ENCODE results near the gene NUP205.

The NUP205 gene, protein sequence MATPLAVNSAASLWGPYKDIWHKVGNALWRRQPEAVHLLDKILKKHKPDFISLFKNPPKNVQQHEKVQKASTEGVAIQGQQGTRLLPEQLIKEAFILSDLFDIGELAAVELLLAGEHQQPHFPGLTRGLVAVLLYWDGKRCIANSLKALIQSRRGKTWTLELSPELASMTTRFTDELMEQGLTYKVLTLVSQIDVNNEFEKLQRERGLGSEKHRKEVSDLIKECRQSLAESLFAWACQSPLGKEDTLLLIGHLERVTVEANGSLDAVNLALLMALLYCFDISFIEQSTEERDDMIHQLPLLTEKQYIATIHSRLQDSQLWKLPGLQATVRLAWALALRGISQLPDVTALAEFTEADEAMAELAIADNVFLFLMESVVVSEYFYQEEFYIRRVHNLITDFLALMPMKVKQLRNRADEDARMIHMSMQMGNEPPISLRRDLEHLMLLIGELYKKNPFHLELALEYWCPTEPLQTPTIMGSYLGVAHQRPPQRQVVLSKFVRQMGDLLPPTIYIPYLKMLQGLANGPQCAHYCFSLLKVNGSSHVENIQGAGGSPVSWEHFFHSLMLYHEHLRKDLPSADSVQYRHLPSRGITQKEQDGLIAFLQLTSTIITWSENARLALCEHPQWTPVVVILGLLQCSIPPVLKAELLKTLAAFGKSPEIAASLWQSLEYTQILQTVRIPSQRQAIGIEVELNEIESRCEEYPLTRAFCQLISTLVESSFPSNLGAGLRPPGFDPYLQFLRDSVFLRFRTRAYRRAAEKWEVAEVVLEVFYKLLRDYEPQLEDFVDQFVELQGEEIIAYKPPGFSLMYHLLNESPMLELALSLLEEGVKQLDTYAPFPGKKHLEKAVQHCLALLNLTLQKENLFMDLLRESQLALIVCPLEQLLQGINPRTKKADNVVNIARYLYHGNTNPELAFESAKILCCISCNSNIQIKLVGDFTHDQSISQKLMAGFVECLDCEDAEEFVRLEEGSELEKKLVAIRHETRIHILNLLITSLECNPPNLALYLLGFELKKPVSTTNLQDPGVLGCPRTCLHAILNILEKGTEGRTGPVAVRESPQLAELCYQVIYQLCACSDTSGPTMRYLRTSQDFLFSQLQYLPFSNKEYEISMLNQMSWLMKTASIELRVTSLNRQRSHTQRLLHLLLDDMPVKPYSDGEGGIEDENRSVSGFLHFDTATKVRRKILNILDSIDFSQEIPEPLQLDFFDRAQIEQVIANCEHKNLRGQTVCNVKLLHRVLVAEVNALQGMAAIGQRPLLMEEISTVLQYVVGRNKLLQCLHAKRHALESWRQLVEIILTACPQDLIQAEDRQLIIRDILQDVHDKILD (N-terminal part only)

DNA sequence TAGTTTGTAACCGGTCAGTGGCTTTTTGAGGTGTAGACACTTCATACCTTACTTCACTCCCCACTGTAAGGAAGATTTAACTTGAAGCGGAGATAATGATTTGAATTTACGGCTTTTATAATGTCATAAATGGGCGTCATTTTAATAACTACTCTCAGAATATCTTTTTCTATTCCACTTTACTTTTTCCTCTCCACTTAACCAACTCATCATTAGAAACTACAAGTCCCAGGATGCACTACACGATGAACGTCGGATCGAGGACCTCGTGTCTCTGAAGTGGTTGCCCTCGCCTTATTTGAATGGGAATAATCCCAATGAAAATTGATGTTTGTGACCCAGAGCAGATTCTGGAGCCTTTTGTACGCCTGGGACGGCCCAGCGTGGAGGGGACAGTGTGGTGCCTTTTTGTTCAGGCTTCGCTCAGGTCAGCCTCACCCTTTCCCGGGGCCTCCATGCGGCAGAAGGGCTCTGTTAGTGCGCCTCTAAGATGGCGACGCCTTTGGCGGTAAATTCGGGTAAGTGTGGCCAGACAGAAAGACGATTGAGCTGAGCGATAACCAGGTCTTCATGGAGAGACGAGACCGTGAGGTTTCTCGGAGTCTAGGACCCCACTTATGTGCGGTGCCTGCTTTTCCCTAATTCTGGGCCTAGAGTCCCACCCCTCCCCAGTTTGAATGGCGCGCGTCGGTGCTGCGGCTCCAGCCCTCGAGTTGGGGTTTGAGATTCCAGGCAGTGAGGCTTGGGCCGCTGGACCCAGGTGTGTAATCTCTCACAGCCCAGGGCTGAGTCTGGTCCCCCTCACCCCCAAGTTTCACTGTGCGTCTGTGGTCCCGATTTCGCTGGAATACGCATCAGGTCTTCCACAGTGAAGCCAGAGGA is at the start of gene NUP205:
TSS of gene NUP205 (plus strand) at position 463 of the 882 bp plus-strand sequence. CDS start at position 491, 28 bp downstream.
- DNase-seq (ENCODE audit: low read depth), result peak; percentile 79

DNA sequence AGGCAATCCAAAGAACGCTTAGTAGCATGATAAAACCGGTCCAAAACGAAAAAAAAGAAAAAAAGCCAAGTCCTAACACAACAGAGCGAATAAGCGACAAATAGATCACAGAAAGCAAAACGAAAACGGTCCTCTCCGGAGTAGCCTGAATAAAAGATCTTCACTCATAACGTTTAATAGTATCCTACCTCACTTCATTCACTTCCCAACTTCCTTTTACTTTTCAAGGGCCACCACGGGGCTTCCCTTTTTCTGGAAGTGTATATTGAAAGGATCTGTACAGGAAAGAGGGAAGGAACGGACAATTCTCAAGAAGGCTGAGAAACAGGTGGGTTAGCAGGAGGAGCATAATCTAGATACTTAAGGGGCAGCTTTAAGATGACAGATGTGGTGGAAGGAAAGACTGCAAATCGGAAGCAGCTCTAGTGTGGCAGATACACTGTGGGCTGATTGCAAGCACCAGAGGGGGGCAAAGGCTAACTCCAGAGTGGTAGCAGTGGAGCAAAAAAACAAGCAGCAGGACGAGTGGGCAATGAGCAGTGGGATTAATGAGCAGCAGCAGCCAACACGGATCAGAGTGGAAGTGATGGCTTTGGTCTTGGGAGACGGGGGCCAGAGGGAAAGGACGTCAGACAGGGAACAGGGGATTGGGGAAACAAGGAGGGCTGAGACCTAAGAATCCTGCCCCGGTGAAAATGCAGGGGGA is 48.7 kb upstream of the NUP205 start:
- peak; percentile 14 for DNase-seq (ENCODE audit: low read depth)

DNA sequence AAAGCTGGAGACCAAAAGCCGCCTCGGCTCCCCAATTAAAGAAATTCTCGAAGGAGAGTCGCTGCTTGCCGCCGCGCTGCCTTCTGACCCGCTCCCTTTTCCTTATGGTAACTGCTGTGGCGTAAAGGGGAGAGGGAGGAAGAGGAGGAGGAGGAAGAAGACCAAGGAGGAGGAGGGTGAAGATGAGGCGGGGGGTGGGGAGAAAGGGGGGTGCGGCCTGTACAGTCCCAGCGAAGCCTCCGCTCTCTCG is 48.2 kb upstream of the NUP205 start:
- peak; percentile 63 for DNase-seq (ENCODE audit: low read depth)

DNA sequence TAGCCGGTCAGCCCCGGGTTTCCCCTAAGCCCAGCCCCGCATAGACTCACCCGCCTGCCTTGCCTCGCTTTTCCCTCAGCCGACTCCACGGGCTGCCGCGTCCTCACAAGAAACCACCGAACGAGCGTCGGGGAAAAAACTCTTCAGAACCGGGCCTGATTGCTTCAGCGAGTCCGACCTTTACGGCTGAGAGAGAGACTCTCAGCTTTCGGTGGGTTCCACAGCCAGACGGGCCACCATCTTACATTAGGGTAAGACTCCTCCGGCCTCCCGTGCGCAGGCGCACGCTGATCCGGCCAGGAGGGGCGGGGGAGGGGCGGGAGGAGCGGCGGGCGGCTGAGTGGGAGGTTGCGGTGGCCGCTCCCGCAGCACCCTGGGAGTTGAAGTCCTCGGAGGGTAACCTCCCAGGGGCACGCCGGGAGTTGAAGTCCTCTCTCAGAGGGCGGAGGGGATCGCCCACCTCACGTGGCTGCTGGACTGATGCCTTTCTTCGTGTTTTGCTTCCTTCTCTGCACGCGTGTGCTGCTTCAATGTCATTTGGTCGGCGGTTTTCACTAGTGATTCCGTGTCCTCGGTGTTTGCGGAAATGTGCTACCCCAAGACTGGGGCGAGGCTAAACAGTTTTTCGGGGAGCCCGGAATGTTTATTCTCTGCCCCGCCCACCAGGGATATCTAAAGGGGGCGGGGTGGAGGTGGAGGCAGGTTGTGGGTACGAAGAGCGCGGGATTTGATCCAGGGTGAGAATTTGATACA is 47.7 kb upstream of the NUP205 start, which contains the start of gene CNOT4:
TSS of gene CNOT4 (minus strand) at position 264 of the 753 bp plus-strand sequence. CDS start 71,771 bp downstream, outside the sequence.
- peak; percentile 95 for DNase-seq (ENCODE audit: low read depth)

DNA sequence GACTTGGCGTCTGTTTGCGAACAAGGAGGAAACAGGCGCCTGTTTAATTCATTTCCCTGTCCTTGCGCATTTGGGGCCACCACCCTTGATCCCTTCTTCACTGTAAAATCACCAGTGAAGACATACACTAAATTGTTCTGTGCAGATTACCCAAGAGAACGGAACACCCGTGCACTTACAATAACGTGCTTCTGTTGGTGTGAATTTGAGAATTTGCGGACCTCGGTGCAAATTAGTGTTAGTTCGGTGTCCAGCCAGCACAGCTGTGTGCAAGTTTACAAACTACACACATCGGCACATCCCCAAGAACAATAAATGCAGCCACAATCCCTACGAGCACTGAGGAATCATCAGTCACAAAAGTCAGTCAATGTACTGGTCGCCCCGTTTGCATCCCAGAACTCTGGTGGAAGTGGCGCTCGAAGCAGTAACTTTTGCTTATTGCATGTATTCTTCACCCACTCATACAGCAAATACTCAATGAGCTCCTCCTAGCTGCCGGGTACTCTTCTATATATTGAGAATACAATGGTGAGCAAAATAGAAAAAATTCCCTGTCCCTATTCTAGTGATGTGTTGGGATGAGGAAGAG is 47.0 kb upstream of the NUP205 start:
- peak; percentile 23 for DNase-seq (ENCODE audit: low read depth)

DNA sequence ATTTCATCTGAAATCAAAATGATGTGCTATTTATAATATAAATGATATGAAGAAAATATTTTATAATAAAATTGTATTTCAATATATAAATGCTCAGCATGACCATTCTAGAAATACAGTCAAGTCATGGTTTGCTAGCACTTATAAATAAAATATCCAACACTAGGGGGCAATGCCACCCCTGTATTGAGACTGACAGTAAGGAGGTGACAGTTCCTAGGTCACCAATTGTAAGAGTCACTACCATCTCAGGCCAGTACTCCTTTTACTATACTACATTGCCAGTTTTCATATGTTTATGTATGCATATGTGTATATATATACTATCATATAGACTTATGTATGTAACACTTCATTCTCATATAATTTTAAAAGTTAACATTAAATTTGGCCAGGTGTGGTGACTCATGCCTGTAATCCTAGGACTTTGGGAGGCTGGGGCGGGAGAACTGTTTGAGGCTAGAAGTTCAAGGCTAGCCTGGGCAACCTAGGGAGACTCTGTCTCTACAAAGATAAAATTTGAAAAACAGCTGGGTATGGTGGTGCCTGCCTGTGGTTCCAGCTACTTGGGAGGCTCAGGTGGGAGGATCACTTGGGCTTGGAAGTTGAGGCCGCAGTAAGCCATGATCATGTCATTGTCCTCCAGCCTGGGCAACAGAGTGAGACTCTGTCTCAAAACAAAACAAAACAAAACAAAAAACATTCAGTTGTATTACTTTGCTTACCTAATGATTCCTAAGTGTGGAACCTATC is 45.4 kb upstream of the NUP205 start:
- DNase-seq (ENCODE audit: low read depth), result peak; percentile 57

DNA sequence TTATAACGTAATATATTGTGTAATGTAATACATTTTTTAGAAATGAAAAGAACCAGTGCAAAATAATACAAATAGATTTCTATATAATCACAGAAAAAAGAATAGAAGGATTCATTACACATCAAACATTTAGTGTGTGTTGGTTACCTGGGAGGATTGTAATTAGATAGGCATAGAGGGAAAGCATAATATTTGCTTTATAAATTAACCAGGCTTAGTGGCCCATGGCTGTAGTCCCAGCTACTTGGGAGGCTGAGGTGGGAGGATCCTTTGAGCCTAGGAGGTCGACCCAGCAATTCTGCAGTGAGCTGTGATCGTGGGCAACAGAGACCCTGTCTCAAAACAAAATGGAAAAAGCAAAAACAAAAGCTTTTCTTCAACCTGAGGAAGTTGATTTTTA is 42.9 kb upstream of the NUP205 start:
- DNase-seq (ENCODE audit: low read depth), result no peak

DNA sequence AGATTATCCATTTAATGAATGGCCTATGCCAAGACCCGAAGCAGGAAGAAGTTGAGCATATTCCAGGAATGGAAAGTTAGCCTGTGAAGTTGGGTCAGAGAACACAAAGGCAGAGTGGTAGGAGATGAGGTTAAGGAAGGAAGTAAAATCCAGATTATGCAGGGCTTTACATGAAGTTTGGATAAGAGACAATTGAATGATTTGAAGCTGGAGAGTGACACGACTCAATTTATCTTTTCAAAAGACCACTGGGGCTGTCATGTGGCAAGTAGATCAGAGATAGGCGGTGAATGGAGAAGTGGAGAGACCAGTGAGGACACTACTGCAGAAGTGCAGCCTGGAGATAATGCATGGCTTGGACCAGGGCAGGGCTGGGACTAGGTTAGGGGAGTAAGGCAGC is 40.7 kb upstream of the NUP205 start:
- DNase-seq (ENCODE audit: low read depth), result no peak

DNA sequence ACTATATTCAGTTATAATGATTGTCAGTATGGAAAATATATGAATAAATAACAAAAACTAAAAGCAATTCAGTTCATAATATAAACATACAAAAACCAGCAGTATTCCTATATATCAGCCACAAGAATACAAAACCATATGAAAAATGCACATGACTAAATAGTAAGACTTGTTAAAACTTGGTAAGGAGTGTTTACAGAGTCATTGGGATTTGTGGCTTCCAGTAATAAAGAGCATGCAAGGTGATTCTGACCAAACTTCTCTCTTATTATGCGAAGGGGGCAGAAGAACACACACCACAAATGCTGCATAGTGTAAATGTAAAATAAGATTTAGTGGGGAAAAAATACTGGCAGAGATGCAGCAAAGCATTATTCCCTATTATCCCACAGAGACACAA is 39.0 kb upstream of the NUP205 start:
- no peak for DNase-seq (ENCODE audit: low read depth)

DNA sequence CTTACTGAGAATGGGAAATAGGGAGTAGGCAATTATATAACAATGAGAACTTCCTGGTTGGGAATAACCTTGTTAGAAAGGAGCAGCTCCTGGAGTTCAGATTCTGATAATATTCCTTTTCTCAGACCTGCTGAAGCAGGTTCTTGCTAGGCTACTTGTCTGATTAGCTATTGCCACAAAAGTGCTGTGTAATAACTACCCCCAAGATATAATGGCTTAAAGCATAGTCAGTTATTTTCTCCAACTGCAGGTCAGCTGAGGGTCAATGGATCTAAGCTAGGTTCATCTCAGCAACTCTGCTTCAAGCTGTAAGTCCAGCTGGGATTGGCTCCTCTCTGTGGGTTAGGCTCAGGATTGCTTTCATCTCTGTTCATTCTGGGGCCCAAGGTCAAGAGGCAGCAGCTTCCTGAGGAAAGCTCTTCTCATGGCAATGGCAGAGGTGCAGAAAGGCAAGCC is 38.5 kb upstream of the NUP205 start:
- DNase-seq (ENCODE audit: low read depth), result no peak

DNA sequence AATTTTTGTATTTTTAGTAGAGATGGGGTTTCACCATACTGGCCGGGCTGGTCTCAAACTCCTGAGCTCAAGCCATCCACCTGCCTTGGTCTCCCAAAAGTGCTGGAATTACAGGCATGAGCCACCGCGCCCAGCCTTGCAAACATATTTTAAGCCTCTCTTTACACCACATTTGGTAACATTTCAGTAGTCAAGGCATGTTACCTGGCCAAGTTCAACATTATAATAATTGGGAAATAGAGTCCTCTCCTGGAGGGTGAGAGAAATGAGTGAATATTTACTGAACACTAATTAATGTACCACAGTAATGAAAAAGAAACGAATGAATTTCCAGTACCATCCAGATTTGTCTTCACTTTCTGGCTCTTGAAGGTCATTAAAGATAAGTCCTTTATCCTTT is 37.8 kb upstream of the NUP205 start:
- no peak for DNase-seq (ENCODE audit: low read depth)

DNA sequence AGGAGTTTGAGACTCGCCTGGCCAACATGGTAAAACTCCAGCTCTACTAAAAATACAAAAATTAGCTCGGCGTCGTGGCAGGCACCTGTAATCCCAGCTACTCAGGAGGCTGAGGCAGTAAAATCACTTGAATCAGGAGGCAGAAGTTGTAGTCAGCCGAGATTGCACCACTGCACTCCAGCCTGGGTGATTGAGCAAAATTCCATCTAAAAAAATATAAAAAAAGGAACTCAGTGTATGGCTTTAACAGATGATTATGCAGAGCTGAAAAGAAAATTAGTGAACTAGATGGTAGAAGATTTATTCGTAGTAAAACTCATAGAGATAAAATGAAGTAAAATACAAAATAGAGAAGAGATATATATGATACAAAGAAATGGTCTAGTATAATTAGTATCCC is 35.2 kb upstream of the NUP205 start:
- DNase-seq (ENCODE audit: low read depth), result no peak

DNA sequence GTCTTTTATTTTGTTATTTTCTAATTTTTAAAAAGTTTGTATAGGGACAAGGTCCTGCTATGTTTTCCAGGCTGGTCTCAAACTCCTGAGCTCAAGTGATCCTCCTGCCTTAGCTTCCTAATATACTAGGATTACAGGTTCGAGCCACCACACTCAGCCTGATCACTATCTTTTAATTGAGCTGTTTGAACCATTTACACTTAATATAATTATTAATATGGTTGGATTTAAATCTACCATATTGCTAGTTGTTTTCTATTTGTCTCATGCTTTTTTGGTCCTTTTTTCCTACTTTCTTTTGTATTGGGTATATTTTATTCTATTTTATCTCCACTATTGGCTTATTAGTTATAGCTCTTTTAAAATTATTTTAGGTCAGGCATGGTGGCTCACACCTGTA is 34.6 kb upstream of the NUP205 start:
- no peak for DNase-seq (ENCODE audit: low read depth)

DNA sequence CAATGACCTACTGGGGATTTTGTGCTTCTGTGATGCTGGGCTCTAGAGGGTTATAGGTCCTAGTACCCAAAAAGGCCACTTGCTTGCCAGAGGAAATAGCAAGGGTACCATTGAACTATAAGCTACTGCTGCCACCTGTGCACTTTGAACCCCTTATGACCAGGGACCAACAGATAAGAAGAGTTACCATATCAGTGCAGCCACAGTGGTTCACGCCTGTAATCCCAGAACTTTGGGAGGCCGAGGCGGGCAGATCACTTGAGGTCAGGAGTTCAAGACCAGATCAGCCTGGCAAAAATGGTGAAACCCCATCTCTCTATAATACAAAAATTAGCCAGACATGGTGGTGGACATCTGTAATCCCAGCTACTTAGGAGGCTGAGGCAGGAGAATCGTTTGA is 32.3 kb upstream of the NUP205 start:
- no peak for DNase-seq (ENCODE audit: low read depth)

DNA sequence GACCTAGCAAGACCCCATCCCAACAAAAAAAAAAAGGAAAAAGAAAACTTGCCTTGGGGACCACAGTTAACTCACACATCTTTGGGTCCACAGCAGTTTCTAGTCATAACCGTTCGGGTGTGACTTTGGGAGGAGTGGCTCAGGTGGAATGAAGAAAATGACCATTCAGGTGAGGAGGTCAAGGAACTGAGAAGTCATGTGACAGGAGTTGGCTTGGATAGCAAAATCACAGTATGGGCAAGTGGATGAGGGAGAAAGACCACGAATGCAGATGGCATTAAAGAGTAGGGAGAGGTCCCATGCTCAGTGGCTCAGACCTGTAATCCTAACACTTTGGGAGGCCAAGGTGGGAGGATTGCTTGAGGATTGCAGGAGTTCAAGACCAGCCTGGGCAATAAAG is 30.7 kb upstream of the NUP205 start:
- DNase-seq (ENCODE audit: low read depth), result no peak

DNA sequence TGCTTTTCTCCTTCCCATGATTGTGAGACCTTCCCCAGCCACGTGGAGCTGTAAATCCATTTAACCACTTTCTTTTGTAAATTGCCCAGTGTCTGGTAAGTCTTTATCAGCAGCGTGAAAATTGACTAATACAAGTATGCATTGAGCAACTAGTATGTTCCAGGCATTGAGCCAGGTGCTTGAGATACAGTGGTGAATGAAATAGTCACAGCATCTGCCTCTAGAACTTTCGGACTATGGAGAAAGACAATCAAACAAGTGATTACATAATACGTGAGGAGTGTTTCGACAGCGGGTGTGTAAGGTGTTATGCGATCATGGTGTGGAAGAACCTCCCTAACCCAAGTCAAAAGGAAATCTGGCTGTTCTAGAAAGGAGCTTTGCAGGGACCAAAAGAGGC is 21.6 kb upstream of the NUP205 start:
- DNase-seq (ENCODE audit: low read depth), result peak; percentile 50

DNA sequence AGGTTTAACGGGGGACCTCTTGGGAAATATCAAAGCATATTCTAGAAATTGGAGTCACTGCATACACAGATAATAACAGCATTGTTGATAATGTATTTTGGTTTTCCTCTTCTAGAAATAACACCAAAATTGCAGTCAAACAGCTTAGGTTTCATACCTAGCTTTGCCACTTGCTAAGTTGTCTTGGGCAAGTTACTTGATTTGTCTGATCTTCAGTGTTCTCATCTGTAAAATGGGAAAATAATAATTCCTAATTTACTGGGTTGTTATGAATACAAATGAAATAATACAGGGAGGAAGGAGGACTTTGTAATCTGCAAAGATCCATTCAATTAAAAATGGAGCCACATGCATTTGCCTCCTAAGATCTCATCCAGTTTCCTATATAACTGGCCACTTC is 20.3 kb upstream of the NUP205 start:
- no peak for DNase-seq (ENCODE audit: low read depth)

DNA sequence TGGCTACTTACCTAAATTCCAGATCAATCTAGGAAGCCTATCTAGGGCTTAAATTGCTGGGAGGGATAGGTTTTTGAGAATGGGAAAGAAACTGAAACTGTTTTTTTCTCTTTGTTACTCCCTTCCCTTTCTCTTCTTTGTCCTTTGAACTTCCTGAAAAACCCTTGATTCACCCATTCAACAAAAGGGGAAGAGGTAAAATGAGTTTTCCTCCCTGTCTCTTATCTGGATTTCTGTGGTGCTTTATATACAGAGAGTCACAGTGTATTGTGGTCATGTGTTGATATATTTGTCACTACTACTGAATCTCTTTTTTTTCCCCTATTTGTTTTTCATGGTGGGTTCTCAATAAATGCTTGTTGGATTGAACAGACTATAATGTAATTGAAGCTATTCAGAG is 19.8 kb upstream of the NUP205 start:
- DNase-seq (ENCODE audit: low read depth), result no peak

DNA sequence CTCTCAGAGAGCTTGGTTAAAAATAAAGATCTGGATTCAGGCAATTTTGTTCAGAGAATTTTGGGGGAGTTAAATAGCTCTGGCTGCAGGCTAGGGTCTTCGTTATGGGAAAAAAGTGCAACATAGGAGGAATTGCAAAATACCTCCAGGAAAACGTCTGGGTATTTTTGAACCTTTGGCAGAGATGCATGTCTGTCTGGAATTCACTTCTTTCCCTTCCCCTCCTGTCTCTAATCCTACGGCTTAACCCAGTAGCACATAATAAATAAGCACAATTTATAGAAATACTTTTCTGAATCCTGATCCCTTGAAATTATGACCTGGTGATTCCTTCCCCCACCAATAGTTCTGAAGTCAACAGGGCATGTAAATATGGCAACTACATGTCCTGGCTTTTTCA is 19.3 kb upstream of the NUP205 start:
- DNase-seq (ENCODE audit: low read depth), result no peak

Measured in fibroblast of gingiva (primary cell).